Activated gamma-delta T cell (primary cell): Measurements from ENCODE around the gene UBD.

Experiments
- DNase-seq: peaks from one replicate; lab custom pipeline; 2025; lab: John Stamatoyannopoulos, UW

UBD gene

GRCh38 chr6:29522227-29522626, 37.3 kb downstream of the UBD start:
- DNase-seq, result no peak

- no peak for DNase-seq
Measured at GRCh38 chr6:29521006-29521680, 38.4 kb downstream of the UBD start.

GRCh38 chr6:29520232-29520631, 39.3 kb downstream of the UBD start:
- DNase-seq, result no peak

GRCh38 chr6:29519291-29520010, 40.1 kb downstream of the UBD start:
- DNase-seq, result no peak

- DNase-seq, result no peak
Measured at GRCh38 chr6:29517728-29518440, 41.6 kb downstream of the UBD start.

GRCh38 chr6:29517245-29517644, 42.3 kb downstream of the UBD start:
- no peak for DNase-seq

- no peak for DNase-seq
Measured at GRCh38 chr6:29516108-29516507, 43.4 kb downstream of the UBD start.

GRCh38 chr6:29510746-29511300, 48.7 kb downstream of the UBD start:
- DNase-seq, result no peak

GRCh38 chr6:29510202-29510601, 49.3 kb downstream of the UBD start:
- no peak for DNase-seq

GRCh38 chr6:29509711-29510110, 49.8 kb downstream of the UBD start:
- no peak for DNase-seq

GRCh38 chr6:29509239-29509638, 50.3 kb downstream of the UBD start:
- no peak for DNase-seq

GRCh38 chr6:29507319-29507718, 52.2 kb downstream of the UBD start:
- no peak for DNase-seq

GRCh38 chr6:29506446-29507067, 53.0 kb downstream of the UBD start:
- DNase-seq, result no peak

- no peak for DNase-seq
Measured at GRCh38 chr6:29505808-29506207, 53.7 kb downstream of the UBD start.
